ENCODE measurements around the gene SMAD2. TPM values are rescaled to one million over a fixed set of nuclear protein-coding genes. Genes with fewer than 3 reads are reported as not detected.
A peak's percentile ranks its signal among the peaks of the same experiment; 100 is the strongest.
"Not testable (repeated sequence)": the region's sequence is repeated elsewhere in the genome, so short reads cannot be mapped to it uniquely, and the experiment has no call there.

Gene SMAD2
- total RNA-seq, 1 donor from 2014 or later: 97.3 TPM

DNA sequence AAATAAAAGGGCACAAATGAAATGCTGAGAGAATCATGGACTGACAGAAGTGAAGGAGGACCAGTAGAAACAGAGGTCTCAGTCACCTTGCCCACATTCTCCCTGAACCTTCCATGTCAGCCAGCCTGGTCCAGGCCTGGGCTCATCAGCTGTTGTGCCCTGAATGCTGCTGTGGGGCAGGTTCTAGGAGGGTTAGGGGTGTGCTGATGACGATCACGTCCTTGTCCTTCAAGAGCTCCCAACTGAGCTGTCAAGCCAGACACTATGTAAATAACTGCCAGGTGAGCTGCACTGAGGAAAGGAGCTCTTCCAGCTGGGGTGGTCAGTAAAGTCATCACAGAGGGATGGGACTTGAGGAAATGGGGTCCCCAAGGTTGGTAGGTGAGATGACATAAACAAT is 156.5 kb downstream of the SMAD2 start:
- TF ChIP-seq, protein P1, sequence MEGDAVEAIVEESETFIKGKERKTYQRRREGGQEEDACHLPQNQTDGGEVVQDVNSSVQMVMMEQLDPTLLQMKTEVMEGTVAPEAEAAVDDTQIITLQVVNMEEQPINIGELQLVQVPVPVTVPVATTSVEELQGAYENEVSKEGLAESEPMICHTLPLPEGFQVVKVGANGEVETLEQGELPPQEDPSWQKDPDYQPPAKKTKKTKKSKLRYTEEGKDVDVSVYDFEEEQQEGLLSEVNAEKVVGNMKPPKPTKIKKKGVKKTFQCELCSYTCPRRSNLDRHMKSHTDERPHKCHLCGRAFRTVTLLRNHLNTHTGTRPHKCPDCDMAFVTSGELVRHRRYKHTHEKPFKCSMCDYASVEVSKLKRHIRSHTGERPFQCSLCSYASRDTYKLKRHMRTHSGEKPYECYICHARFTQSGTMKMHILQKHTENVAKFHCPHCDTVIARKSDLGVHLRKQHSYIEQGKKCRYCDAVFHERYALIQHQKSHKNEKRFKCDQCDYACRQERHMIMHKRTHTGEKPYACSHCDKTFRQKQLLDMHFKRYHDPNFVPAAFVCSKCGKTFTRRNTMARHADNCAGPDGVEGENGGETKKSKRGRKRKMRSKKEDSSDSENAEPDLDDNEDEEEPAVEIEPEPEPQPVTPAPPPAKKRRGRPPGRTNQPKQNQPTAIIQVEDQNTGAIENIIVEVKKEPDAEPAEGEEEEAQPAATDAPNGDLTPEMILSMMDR (IDR thresholded peaks at IDR 0.05): no peak
- ChIA-PET CTCF (no interaction called here), POLR2A (no interaction called here)
- no peak for ATAC-seq (ENCODE audit: low read depth)
- Mint-ChIP-seq H3K4me1 (no peaks in the 10 kb centered on the region), H3K27me3 (peaks cover 15% of the 10 kb centered on the region), H3K36me3 (ENCODE audit: low read depth) (no peaks in the 10 kb centered on the region), H3K27ac (no peak overlapping the region), H3K9me3 (no peaks in the 10 kb centered on the region), H3K4me3 (no peak overlapping the region)
- no peak for DNase-seq
- intact Hi-C loops (cut with micrococcal nuclease): no loop called here

DNA sequence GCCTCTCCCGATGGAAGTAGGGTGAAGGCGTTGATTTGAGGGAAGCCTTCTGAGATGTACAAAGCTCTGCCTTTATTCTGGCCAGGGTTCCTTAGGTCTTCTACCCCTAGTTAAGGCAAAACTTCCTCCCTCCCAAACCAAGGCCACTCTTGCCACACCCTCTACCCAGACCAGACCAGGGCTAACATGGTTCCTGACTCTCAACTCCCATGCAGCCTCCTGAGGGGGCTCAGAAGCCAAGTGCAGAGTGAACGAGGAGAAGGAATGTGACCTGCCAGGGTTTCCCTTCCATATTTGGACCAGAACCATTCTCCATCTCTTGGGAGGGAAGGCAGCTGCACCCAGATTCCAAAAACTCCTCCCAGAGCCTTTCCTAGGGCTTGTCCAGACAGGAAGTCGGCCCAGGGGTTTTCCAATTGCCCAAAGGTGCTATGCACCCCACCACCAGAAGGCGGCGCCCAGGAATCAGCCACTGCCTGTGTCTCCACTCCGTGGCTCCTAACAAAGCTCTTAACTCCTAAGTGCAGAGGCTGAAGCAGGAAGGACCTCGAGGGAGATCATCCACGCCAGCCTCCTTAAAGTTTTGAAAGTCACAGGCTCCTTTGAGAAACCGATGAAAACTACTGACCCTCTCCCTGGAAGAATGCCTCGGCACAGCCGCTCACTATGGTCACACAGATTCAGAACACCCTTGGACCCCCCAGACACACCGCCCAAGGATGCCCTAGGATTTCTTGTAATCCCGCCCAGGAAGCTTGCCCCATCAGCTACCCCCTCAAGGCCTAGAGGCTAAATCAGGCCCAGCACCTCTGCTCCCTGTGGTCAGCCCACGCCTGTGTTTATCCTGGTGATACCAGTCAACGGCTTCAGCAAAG is 157.8 kb downstream of the SMAD2 start:
- Mint-ChIP-seq H3K9me3 (no peaks in the 10 kb centered on the region), H3K36me3 (ENCODE audit: low read depth) (no peaks in the 10 kb centered on the region), H3K27me3 (peaks cover 14% of the 10 kb centered on the region), H3K4me1 (no peaks in the 10 kb centered on the region), H3K4me3 (no peak overlapping the region), H3K27ac (no peak overlapping the region)
- CTCF ChIA-PET: interaction anchor here (0.6 to 1.5 kb wide), 9 partner anchors 15 to 673 kb away, joined by 3 to 5 read pairs (median 3); no protein-coding TSS in a partner anchor
- TF ChIP-seq, protein P1 (IDR thresholded peaks at IDR 0.05): no peak
- POLR2A ChIA-PET: no interaction called here
- intact Hi-C loops (cut with micrococcal nuclease): loop anchor here (1.0 kb wide), 1 partner anchor 333 kb away; no protein-coding TSS in a partner anchor
- ATAC-seq (ENCODE audit: low read depth) (peak; percentile 45), DNase-seq (peak; percentile 42)

DNA sequence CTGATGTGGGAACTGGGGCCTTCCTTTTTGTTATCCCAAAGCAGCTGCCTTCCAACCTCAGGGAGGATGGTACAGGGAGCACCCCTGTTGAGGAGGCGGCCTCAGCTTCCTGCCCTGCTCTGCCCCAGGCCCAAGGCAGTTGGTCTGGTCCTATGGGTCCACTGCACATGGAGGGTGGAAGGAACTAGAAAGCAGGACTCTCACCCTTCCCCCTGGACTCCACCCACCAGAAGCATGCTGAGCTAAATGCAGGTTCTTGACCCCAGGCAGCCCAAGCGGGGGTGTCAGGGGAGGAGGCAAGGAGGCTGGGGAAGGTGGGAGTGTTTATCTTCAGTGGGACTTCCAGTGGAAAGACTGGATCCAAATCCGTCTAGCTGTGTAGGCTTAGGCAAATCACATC is 158.5 kb downstream of the SMAD2 start:
- Mint-ChIP-seq H3K4me3 (no peak overlapping the region), H3K4me1 (no peaks in the 10 kb centered on the region), H3K9me3 (no peaks in the 10 kb centered on the region), H3K27ac (no peak overlapping the region), H3K36me3 (ENCODE audit: low read depth) (no peaks in the 10 kb centered on the region), H3K27me3 (peaks cover 14% of the 10 kb centered on the region)
- intact Hi-C loops (cut with micrococcal nuclease): loop anchor here (1.0 kb wide), 1 partner anchor 333 kb away; no protein-coding TSS in a partner anchor
- DNase-seq: no peak
- ChIA-PET POLR2A (no interaction called here), CTCF (interaction anchor here (1.1 to 1.9 kb wide), 6 partner anchors 17 to 673 kb away, joined by 3 to 5 read pairs (median 4); no protein-coding TSS in a partner anchor)
- no peak for ATAC-seq (ENCODE audit: low read depth)
- TF ChIP-seq, protein P1 (IDR thresholded peaks at IDR 0.05): no peak

DNA sequence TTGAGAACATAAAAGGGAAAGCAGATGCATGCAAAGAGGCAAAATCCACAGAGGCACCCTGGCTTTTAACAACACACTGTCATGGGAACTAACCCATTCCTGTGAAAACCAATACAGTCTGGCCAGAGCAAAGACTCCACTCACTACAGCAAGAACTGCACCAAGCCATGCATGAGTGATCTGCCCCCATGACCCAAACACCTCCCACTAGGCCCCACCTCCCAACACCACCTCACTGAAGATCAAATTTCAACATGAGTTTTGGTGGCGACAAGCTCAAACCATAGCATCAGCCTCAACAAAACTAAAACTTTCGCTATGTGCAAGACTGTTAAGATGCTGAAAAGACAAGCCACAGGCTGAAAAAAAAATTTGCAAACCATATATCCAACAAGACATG is 162.8 kb downstream of the SMAD2 start:
- DNase-seq (no peak), ATAC-seq (ENCODE audit: low read depth) (no peak)
- ChIA-PET CTCF (interaction anchor here (0.7 to 1.0 kb wide), 2 partner anchors 19 to 252 kb away, joined by 3 read pairs; no protein-coding TSS in a partner anchor), POLR2A (no interaction called here)
- Mint-ChIP-seq H3K9me3 (no peaks in the 10 kb centered on the region), H3K4me3 (no peak overlapping the region), H3K27ac (no peak overlapping the region), H3K27me3 (peaks cover 16% of the 10 kb centered on the region), H3K4me1 (no peaks in the 10 kb centered on the region), H3K36me3 (ENCODE audit: low read depth) (no peaks in the 10 kb centered on the region)
- intact Hi-C loops (cut with micrococcal nuclease): no loop called here
- TF ChIP-seq, protein P1 (IDR thresholded peaks at IDR 0.05): no peak

DNA sequence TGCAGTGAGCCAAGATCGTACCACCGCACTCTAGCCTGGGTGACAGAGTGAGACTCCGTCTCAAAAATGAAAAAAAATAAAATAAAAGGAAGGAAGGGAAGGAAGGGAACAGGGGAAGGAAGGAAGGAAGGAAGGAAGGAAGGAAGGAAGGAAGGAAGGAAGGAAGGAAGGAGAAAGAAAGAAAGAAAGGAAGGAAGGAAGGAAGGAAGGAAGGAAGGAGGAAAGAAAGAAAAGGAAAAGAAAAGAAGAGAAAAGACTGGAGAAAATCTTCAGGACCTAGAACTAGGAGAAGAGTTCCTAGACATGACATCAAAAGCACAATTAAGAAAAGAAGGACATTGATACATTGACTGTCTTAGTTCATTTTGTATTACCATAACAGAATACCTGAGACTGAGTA is 163.3 kb downstream of the SMAD2 start:
- CTCF ChIA-PET: interaction anchor here (0.7 to 1.0 kb wide), 2 partner anchors 18 to 253 kb away, joined by 3 read pairs; no protein-coding TSS in a partner anchor
- not testable (repeated sequence) for H3K9me3 Mint-ChIP-seq

More for the DNA sequence above, 163.3 kb downstream of the SMAD2 start:
- intact Hi-C loops (cut with micrococcal nuclease); ATAC-seq (ENCODE audit: low read depth); DNase-seq; H3K27ac Mint-ChIP-seq; H3K4me1 Mint-ChIP-seq; H3K36me3 Mint-ChIP-seq (ENCODE audit: low read depth); POLR2A ChIA-PET; H3K4me3 Mint-ChIP-seq: not testable (repeated sequence)
- peaks cover 15% of the 10 kb centered on the region for H3K27me3 Mint-ChIP-seq

Data from activated B cell treated with CpG ODN at 0.5 μM for 24 hours (primary cell).